Large intestine (tissue), 3 donors: ENCODE results near the gene CDC73. TPM values are rescaled to one million over a fixed set of nuclear protein-coding genes. Genes with fewer than 3 reads are reported as not detected.

ENCODE experiments used
- DNase-seq, 2 donors: peaks; one replicate each; pipeline versions ENCODE4 v3.0.0 to v3.0.0-alpha.2; 2013
- H3K27ac ChIP-seq: one replicate; pipeline ENCODE4 v1.5.1; 2013; ENCODE audit warnings: low read length
- H3K27me3 ChIP-seq: 2 replicates; pipeline ENCODE4 v1.6.1; 2013; ENCODE audit warnings: low read length; ENCODE audit not compliant: control insufficient read depth, insufficient read depth
- H3K36me3 ChIP-seq: 2 replicates; pipeline ENCODE4 v1.6.1; 2013; ENCODE audit warnings: low read length; ENCODE audit not compliant: control insufficient read depth, insufficient read depth
- H3K4me1 ChIP-seq: one replicate; pipeline ENCODE4 v1.6.1; 2013; ENCODE audit warnings: low read length; ENCODE audit not compliant: control insufficient read depth, insufficient read depth
- H3K4me3 ChIP-seq: one replicate; pipeline ENCODE4 v1.5.1; 2013; ENCODE audit warnings: low read length
- H3K9me3 ChIP-seq: one replicate; pipeline ENCODE4 v1.6.1; 2013; ENCODE audit warnings: mild to moderate bottlenecking, low read depth, low read length, moderate library complexity; ENCODE audit not compliant: control insufficient read depth
- WGBS: methylation state at CpG from one replicate; pipeline ENCODE4 v1.1.5; 2013; ENCODE audit warnings: low lambda C conversion rate; ENCODE audit not compliant: insufficient coverage; 5-methylcytosine and 5-hydroxymethylcytosine counted together
- polyA plus RNA-seq: library from polyadenylated mRNA; unstranded; fragments of 120-200 nt; gene quantifications from one replicate; pipeline ENCODE4 v1.2.1, GENCODE V29; 2013

Gene CDC73
- polyA plus RNA-seq, 1 donor: 23.7 TPM

DNA sequence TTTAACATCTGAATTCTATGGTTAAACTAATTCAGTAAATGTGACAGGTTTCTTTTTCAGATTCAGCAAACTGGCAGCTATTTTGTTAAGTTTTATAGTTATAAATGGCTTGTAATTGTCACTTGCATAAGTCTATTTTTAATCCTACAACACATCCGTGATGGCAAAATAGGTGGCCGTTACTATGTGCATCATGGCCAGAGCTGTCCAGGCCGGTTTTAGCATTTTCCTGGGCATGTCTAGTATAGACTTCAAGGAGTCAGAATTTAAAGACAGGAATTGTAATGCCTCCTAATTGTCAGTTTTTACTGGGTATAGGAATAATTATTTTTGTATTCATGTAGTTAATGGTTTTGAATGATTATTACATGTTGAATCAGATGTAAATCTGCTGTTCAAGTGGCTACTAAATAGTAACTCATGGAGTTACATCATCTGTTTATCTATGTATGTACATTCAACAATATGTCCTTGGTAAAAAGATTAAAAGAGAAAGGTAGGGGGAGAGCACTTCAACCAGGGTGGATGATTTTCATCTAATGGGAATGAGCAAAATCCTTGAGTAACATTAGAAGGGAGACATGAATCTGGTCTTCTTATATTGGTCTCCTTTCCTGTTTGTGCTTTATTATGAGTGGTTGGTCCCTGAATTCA is 67.7 kb downstream of the CDC73 start:
- DNase-seq: peak in 1 of 2 donors; percentile 8
- H3K36me3 ChIP-seq: peaks cover 6% of the 10 kb centered on the region
- no CpG with 5 or more reads among the region's 3 CpGs for WGBS
- peaks cover 28% of the 10 kb centered on the region for H3K4me1 ChIP-seq
- peaks cover 14% of the 10 kb centered on the region for H3K9me3 ChIP-seq
- H3K27me3 ChIP-seq: no peaks in the 10 kb centered on the region
- no peak overlapping the region for H3K4me3 ChIP-seq
- H3K27ac ChIP-seq: peak overlapping the region; percentile 91

DNA sequence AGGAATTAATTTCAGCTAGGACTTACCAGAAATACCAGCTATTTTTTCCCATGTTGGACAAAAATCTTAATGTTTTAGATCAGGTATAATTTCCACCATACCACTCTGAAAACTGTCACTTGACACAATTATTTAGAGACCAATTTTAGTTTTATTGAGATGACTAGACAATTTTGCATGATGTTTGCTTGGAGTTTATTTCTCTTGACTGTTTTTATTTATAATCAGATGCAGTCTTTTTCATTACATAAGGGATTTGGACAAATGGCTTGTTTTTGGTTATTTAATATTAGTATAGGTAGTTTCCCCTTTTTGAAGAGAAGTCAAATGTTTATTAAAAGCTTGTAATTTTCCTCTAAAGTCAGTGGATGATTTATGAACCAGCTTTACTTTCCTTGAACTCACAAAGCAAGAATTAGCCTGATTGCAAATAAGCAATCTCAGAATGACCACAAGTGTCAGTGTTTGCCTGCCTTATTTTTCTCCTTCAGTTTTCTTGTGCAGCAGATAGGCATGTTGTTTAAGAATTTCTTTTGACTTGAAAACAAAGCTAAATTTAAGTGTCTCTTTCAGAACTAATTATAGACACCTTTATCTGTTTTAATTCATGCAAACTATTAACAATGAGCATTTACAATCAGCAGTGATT is 68.4 kb downstream of the CDC73 start:
- Histone ChIP-seq H3K36me3 (peaks cover 6% of the 10 kb centered on the region), H3K27ac (peak overlapping the region; percentile 91), H3K4me1 (peaks cover 28% of the 10 kb centered on the region), H3K27me3 (no peaks in the 10 kb centered on the region), H3K4me3 (no peak overlapping the region), H3K9me3 (peaks cover 14% of the 10 kb centered on the region)
- DNase-seq: peak; percentile 23 to 53

DNA sequence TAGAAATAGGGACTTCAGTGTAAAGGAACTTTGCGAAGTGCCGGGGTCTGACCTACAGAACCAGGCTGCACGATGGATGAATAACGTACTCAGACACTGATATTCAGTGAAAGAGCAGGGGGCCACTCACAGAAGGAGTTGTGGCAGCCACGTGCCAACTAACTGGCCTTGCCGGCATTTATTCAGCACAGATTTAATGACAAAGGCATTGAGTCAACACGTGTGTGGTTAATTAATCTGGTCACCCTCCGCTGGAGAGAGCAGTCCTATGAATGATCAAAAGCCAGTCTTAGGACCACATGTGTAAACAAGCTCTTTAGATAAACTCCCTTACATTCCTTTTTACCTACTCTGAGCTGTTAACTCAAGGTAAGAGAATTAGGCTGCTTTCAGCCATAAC is 70.8 kb downstream of the CDC73 start:
- WGBS: no CpG with 5 or more reads among the region's 8 CpGs
- DNase-seq: no peak
- Histone ChIP-seq H3K4me1 (peaks cover 19% of the 10 kb centered on the region), H3K27ac (no peak overlapping the region), H3K4me3 (no peak overlapping the region), H3K9me3 (peaks cover 14% of the 10 kb centered on the region), H3K36me3 (peaks cover 6% of the 10 kb centered on the region), H3K27me3 (no peaks in the 10 kb centered on the region)

DNA sequence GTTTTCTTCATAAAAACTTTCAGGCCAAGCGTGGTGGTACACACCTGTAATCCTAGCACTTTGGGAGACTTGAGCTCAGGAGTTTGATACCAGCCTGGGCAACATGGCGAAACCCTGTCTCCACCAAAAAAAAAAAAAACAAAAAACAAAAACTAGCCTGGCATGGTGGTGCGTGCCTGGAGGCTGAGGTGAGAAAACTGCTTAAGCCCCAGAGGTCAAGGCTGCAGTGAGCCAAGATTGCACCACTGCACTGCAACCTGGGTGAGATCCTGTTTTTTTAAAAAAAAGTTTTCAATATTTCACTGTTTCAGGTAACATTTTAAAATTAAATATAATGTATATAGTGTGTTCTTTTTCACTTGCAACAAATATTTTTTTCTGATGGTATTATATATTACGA is 78.1 kb downstream of the CDC73 start:
- Histone ChIP-seq H3K27me3 (no peaks in the 10 kb centered on the region), H3K4me1 (no peaks in the 10 kb centered on the region), H3K27ac (no peak overlapping the region), H3K4me3 (no peak overlapping the region), H3K9me3 (no peaks in the 10 kb centered on the region), H3K36me3 (no peaks in the 10 kb centered on the region)
- no peak for DNase-seq
- WGBS: 100% methylated on average over 2 of the region's 4 CpGs

DNA sequence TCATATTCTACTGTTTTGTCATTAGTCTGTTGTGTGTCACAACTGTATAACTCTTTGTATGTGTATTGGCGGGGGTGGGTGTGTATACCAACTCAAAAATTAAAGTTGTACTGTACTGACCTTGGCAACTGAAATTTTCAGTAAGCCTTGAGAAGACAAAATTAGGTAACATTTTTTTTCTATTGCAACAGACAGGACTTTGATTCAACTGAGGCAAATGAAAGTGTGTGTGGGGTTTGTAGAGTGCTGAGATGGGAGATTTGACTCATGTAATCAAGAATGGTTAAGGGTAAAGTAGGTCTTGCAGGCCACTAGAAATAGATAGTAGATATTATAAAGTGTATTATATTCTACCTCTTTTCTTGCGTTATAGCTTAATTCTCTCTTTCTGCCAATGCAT is 79.2 kb downstream of the CDC73 start:
- H3K4me3 ChIP-seq: no peak overlapping the region
- H3K36me3 ChIP-seq: peaks cover 5% of the 10 kb centered on the region
- WGBS: no CpG with 5 or more reads among the region's 2 CpGs
- H3K27me3 ChIP-seq: no peaks in the 10 kb centered on the region
- DNase-seq: peak; percentile 7 to 46
- H3K9me3 ChIP-seq: no peaks in the 10 kb centered on the region
- no peak overlapping the region for H3K27ac ChIP-seq
- no peaks in the 10 kb centered on the region for H3K4me1 ChIP-seq

DNA sequence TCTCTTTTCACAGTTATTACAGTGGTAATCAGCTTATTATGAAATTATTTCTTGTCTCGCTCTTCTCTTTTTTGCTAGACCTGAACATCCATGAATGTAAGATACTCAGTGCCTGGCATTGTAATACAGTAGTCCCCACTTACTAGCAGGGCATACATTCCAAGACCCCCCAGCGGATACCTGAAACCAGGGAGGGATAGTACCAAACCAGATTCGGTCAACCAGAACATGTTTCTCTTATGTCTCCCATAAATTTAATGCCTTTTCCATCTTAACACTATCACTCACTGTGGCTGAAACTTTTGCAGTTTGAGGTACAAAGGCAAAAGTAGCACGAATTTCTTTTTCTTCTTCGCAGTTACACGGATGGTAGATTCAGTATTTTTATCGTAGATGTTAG is 89.2 kb downstream of the CDC73 start:
- Histone ChIP-seq H3K27ac (peak overlapping the region; percentile 81), H3K27me3 (no peaks in the 10 kb centered on the region)
- 97% methylated on average over 4 of the region's 7 CpGs for WGBS

DNA sequence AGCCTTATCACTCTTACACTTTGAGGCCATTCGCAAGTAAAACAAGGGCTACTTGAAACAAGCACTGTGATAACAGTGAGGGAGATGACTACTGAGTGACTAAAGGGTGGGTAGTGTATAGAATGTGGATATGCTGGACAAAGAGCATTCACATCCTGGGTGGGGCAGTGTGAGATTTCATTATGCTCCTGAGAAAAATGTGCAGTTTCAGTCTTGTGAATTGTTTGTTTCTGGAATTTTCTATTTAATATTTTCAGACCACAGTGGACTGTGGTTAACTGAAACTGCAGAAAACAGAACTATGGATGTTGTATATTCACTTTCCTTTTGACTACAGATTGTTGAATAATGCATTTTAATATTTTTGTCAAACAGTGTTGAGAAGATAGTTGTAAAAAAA is 89.7 kb downstream of the CDC73 start:
- no CpG with 5 or more reads among the region's 1 CpG for WGBS
- DNase-seq: peak; percentile 56 to 80
- Histone ChIP-seq H3K27ac (peak overlapping the region; percentile 81), H3K4me3 (no peak overlapping the region), H3K36me3 (peaks cover 20% of the 10 kb centered on the region), H3K4me1 (peaks cover 7% of the 10 kb centered on the region), H3K27me3 (no peaks in the 10 kb centered on the region), H3K9me3 (peaks cover 11% of the 10 kb centered on the region)

More for the DNA sequence above, 89.2 kb downstream of the CDC73 start:
- Histone ChIP-seq H3K4me1 (peaks cover 7% of the 10 kb centered on the region), H3K4me3 (no peak overlapping the region), H3K36me3 (peaks cover 22% of the 10 kb centered on the region), H3K9me3 (peaks cover 12% of the 10 kb centered on the region)
- DNase-seq: no peak

DNA sequence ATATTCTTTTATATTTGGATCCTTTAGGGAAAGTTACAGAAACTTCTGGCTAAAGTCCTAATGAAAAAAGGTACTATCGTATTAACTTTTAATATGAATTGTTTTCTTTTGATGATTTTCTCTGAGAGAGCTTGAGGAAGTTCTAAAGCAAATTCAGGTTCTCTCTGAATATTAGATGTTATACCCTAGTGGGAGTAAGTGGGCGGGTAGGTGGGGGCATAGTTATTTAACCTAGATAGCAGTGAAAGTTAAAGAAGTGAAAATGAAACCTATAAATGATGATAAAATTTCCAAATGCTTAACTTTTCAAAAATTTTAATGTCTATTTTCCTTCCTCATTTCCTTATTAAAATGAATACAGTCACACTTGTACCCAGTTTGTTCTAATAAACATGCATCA is 90.8 kb downstream of the CDC73 start:
- peaks cover 5% of the 10 kb centered on the region for H3K9me3 ChIP-seq
- peaks cover 7% of the 10 kb centered on the region for H3K4me1 ChIP-seq
- H3K36me3 ChIP-seq: peaks cover 31% of the 10 kb centered on the region
- no CpG with 5 or more reads among the region's 2 CpGs for WGBS
- no peak overlapping the region for H3K4me3 ChIP-seq
- no peak for DNase-seq
- no peaks in the 10 kb centered on the region for H3K27me3 ChIP-seq
- H3K27ac ChIP-seq: peak overlapping the region; percentile 81

DNA sequence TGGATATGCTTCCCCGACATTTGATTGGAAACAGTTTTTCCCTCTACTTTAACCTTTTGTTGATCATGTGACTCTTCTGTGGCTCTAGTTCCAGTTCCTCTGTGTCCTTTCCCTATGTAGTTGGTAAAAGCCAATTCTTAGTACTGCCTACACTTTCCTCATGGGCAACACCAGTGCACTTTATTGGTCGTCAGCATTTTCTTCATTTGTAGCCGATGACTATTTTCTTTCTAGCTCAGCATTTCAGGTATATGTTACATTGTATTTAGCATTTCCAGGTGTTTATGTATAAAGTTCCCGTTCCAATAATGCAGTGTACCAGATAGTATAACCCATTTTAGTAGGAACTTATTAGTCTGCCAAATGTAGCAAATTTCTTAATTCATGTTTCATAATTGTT is 92.2 kb downstream of the CDC73 start:
- Histone ChIP-seq H3K4me1 (peaks cover 7% of the 10 kb centered on the region), H3K9me3 (peaks cover 5% of the 10 kb centered on the region), H3K36me3 (peaks cover 29% of the 10 kb centered on the region), H3K4me3 (no peak overlapping the region), H3K27me3 (no peaks in the 10 kb centered on the region), H3K27ac (no peak overlapping the region)
- no peak for DNase-seq
- 93% methylated on average over 2 of the region's 4 CpGs for WGBS

DNA sequence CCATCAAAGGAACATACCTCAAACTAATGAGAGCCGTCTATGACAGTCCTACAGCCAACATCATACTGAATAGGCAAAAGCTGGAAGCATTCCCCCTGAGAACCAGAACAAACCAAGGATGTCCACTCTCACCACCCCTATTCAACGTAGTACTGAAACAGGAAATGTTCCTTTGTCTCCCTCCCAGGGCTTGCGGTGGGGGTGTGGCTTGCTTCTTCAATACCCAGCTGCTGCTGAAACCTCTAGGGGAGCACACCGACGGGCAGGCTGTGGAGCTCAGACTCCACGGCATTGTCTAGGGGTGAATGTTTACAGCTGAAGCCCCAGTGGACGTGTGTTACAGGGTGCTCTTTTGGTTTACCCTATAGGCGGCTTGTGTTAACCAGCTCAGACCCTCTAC is 95.1 kb downstream of the CDC73 start:
- H3K36me3 ChIP-seq: peaks cover 27% of the 10 kb centered on the region
- DNase-seq: no peak
- H3K27ac ChIP-seq: no peak overlapping the region
- H3K4me1 ChIP-seq: peaks cover under 1% of the 10 kb centered on the region
- WGBS: no CpG with 5 or more reads among the region's 8 CpGs
- no peak overlapping the region for H3K4me3 ChIP-seq
- peaks cover 5% of the 10 kb centered on the region for H3K9me3 ChIP-seq
- H3K27me3 ChIP-seq: no peaks in the 10 kb centered on the region

DNA sequence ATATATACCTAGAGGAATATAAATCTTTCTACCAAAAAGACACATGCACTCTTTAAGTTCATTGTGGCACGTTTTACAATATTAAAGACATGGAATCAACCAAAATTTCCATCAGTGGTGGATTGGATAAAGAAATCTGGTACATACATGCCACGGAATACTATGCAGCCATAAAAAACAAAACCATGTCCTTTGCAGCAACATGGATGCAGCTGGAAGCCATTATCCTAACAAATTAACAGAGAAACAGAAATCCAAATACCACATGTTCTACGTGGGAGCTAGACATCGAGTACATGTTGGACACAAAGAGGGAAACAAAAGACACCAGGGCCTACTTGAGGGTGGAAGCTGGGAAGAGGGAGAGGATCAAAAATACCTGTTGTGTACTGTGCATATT is 97.6 kb downstream of the CDC73 start:
- WGBS: 100% methylated on average over 1 of the region's 4 CpGs
- H3K27ac ChIP-seq: no peak overlapping the region
- H3K9me3 ChIP-seq: peaks cover 5% of the 10 kb centered on the region
- no peaks in the 10 kb centered on the region for H3K4me1 ChIP-seq
- H3K36me3 ChIP-seq: peaks cover 20% of the 10 kb centered on the region
- no peak for DNase-seq
- no peaks in the 10 kb centered on the region for H3K27me3 ChIP-seq
- no peak overlapping the region for H3K4me3 ChIP-seq
